Activated CD8-positive, alpha-beta T cell treated with anti-CD3 and anti-CD28 coated beads, Interleukin-2, amount 10 ng/mL, durations not matched to agents 7 days and 5 days (primary cell): ENCODE measurements around the gene PYGO1. TPM values are rescaled to one million over a fixed set of nuclear protein-coding genes. Genes with fewer than 3 reads are reported as not detected.
"Not testable (repeated sequence)": the region's sequence is repeated elsewhere in the genome, so short reads cannot be mapped to it uniquely, and the experiment has no call there.

ENCODE experiments used
- ATAC-seq: fragments of 150-1000 bp; cut with Tn5 transposase; one replicate; pipeline ENCODE4 v1.10.0; 2021; ENCODE audit warnings: moderate library complexity
- CTCF ChIA-PET: fragments of 350-600 bp; sonication (Branson Sonifier 250); formaldehyde crosslinking; loops from one replicate; lab custom pipeline; 2021; ENCODE audit warnings: antibody characterized with exemption; lab: Charles Lee
- POLR2A ChIA-PET: fragments of 350-600 bp; sonication (Branson Sonifier 250); formaldehyde crosslinking; loops from one replicate; lab custom pipeline; 2021; ENCODE audit warnings: antibody characterized with exemption; lab: Charles Lee
- DNase-seq: peaks from one replicate; pipeline ENCODE4 v3.0.0-alpha.2; 2020
- H3K27ac Mint-ChIP-seq: one replicate; pipeline ENCODE4 v1.8.0; 2021; ENCODE audit warnings: mild to moderate bottlenecking, mixed read lengths
- H3K27me3 Mint-ChIP-seq: one replicate; pipeline ENCODE4 v1.8.0; 2021; ENCODE audit warnings: low read depth, mixed read lengths
- H3K36me3 Mint-ChIP-seq: one replicate; pipeline ENCODE4 v1.8.0; 2021; ENCODE audit warnings: low read depth, mixed read lengths
- H3K4me1 Mint-ChIP-seq: one replicate; pipeline ENCODE4 v1.8.0; 2021; ENCODE audit warnings: low read depth, mixed read lengths
- H3K4me3 Mint-ChIP-seq: one replicate; pipeline ENCODE4 v1.8.0; 2021; ENCODE audit warnings: mild to moderate bottlenecking, mixed read lengths
- H3K9me3 Mint-ChIP-seq: one replicate; pipeline ENCODE4 v1.8.0; 2022; ENCODE audit warnings: mixed read lengths; ENCODE audit not compliant: insufficient read depth
- total RNA-seq, 2 experiments: library from RNA; stranded (reverse); gene quantifications; one replicate each; pipeline ENCODE4 v1.2.3, GENCODE V29; 2021

The PYGO1 gene
- total RNA-seq, 2 experiments from 2014 or later, result not detected

- no peak overlapping the region for H3K4me3 Mint-ChIP-seq
- CTCF ChIA-PET, result no interaction called here
Observed at GRCh38 chr15:55601374-55601773, 13.2 kb upstream of the PYGO1 start.

GRCh38 chr15:55599439-55599838 is 11.3 kb upstream of the PYGO1 start:
- H3K4me3 Mint-ChIP-seq, result no peak overlapping the region
- DNase-seq (no peak), ATAC-seq (no peak)
- ChIA-PET CTCF (no interaction called here), POLR2A (no interaction called here)
- H3K27me3 Mint-ChIP-seq, result peaks cover 3% of the 10 kb centered on the region
- no peak overlapping the region for H3K27ac Mint-ChIP-seq
- no peaks in the 10 kb centered on the region for H3K9me3 Mint-ChIP-seq
- no peaks in the 10 kb centered on the region for H3K4me1 Mint-ChIP-seq
- H3K36me3 Mint-ChIP-seq, result no peaks in the 10 kb centered on the region

More at GRCh38 chr15:55601374-55601773, 13.2 kb upstream of the PYGO1 start:
- Mint-ChIP-seq H3K9me3 (no peaks in the 10 kb centered on the region), H3K27ac (no peak overlapping the region), H3K27me3 (no peaks in the 10 kb centered on the region), H3K36me3 (no peaks in the 10 kb centered on the region), H3K4me1 (no peaks in the 10 kb centered on the region)
- POLR2A ChIA-PET, result no interaction called here
- ATAC-seq (no peak), DNase-seq (no peak)

GRCh38 chr15:55593019-55593418 is 4.9 kb upstream of the PYGO1 start:
- H3K4me3 Mint-ChIP-seq, CTCF ChIA-PET, ATAC-seq, POLR2A ChIA-PET, DNase-seq, H3K4me1 Mint-ChIP-seq, H3K27ac Mint-ChIP-seq, H3K36me3 Mint-ChIP-seq, H3K9me3 Mint-ChIP-seq: not testable (repeated sequence)
- peaks cover 36% of the 10 kb centered on the region for H3K27me3 Mint-ChIP-seq

GRCh38 chr15:55590788-55591187 is 2.6 kb upstream of the PYGO1 start:
- no peak overlapping the region for H3K27ac Mint-ChIP-seq
- H3K27me3 Mint-ChIP-seq, result peaks cover 34% of the 10 kb centered on the region
- H3K9me3 Mint-ChIP-seq, result no peaks in the 10 kb centered on the region
- no peak overlapping the region for H3K4me3 Mint-ChIP-seq
- H3K4me1 Mint-ChIP-seq, result peaks cover 2% of the 10 kb centered on the region
- ATAC-seq (no peak), DNase-seq (no peak)
- peaks cover 3% of the 10 kb centered on the region for H3K36me3 Mint-ChIP-seq
- POLR2A ChIA-PET, result no interaction called here
- CTCF ChIA-PET, result no interaction called here

- H3K9me3 Mint-ChIP-seq, result no peaks in the 10 kb centered on the region
- H3K4me3 Mint-ChIP-seq, result peak overlapping the region; percentile 41
- H3K36me3 Mint-ChIP-seq, result peaks cover 3% of the 10 kb centered on the region
- peaks cover 2% of the 10 kb centered on the region for H3K4me1 Mint-ChIP-seq
- ChIA-PET POLR2A (no interaction called here), CTCF (interaction anchor here (1.3 kb wide), 1 partner anchor 63 kb away, joined by 3 read pairs; no protein-coding TSS in a partner anchor)
- H3K27me3 Mint-ChIP-seq, result peaks cover 37% of the 10 kb centered on the region
- no peak for ATAC-seq
- DNase-seq, result no peak
- H3K27ac Mint-ChIP-seq, result no peak overlapping the region
Observed at GRCh38 chr15:55589287-55589686, 1.1 kb upstream of the PYGO1 start.

- peaks cover 3% of the 10 kb centered on the region for H3K36me3 Mint-ChIP-seq
- POLR2A ChIA-PET, result no interaction called here
- peaks cover 36% of the 10 kb centered on the region for H3K27me3 Mint-ChIP-seq
- CTCF ChIA-PET, result interaction anchor here (1.3 kb wide), 1 partner anchor 63 kb away, joined by 3 read pairs; no protein-coding TSS in a partner anchor
- H3K9me3 Mint-ChIP-seq, result no peaks in the 10 kb centered on the region
- ATAC-seq (no peak), DNase-seq (no peak)
- H3K4me1 Mint-ChIP-seq, result peaks cover 2% of the 10 kb centered on the region
- no peak overlapping the region for H3K27ac Mint-ChIP-seq
- H3K4me3 Mint-ChIP-seq, result peak overlapping the region; percentile 41
Observed at GRCh38 chr15:55588815-55589115, 620 bp upstream of the PYGO1 start.

- Mint-ChIP-seq H3K4me3 (no peak overlapping the region), H3K9me3 (no peaks in the 10 kb centered on the region), H3K4me1 (peaks cover 2% of the 10 kb centered on the region), H3K27ac (no peak overlapping the region), H3K27me3 (peaks cover 39% of the 10 kb centered on the region), H3K36me3 (peaks cover 3% of the 10 kb centered on the region)
- ChIA-PET CTCF (no interaction called here), POLR2A (interaction anchor here (0.6 kb wide), 2 partner anchors 224 to 330 kb away, joined by 3 to 5 read pairs; no protein-coding TSS in a partner anchor)
- DNase-seq (peak; percentile 21), ATAC-seq (peak; percentile 29)
Observed at GRCh38 chr15:55587321-55588069, 650 bp downstream of the PYGO1 start.

- Mint-ChIP-seq H3K27me3 (peaks cover 42% of the 10 kb centered on the region), H3K27ac (no peak overlapping the region), H3K4me1 (peaks cover 2% of the 10 kb centered on the region), H3K4me3 (no peak overlapping the region), H3K36me3 (peaks cover 3% of the 10 kb centered on the region), H3K9me3 (no peaks in the 10 kb centered on the region)
- no peak for ATAC-seq
- no peak for DNase-seq
- ChIA-PET POLR2A (interaction anchor here (0.6 kb wide), 2 partner anchors 223 to 329 kb away, joined by 3 to 5 read pairs; no protein-coding TSS in a partner anchor), CTCF (no interaction called here)
Observed at GRCh38 chr15:55586808-55587207, 1.3 kb downstream of the PYGO1 start.

GRCh38 chr15:55576943-55577342 is 11.2 kb downstream of the PYGO1 start:
- no peak for DNase-seq
- Mint-ChIP-seq H3K27me3 (peaks cover 16% of the 10 kb centered on the region), H3K36me3 (no peaks in the 10 kb centered on the region), H3K9me3 (no peaks in the 10 kb centered on the region), H3K4me3 (no peak overlapping the region), H3K27ac (no peak overlapping the region), H3K4me1 (no peaks in the 10 kb centered on the region)
- no peak for ATAC-seq
- CTCF ChIA-PET, result no interaction called here
- POLR2A ChIA-PET, result interaction anchor here (0.6 kb wide), 1 partner anchor 9 kb away, joined by 4 read pairs; no protein-coding TSS in a partner anchor

- ATAC-seq (no peak), DNase-seq (no peak)
- no peaks in the 10 kb centered on the region for H3K4me1 Mint-ChIP-seq
- ChIA-PET POLR2A (no interaction called here), CTCF (no interaction called here)
- no peaks in the 10 kb centered on the region for H3K36me3 Mint-ChIP-seq
- no peaks in the 10 kb centered on the region for H3K9me3 Mint-ChIP-seq
- no peak overlapping the region for H3K27ac Mint-ChIP-seq
- H3K4me3 Mint-ChIP-seq, result no peak overlapping the region
- peaks cover 13% of the 10 kb centered on the region for H3K27me3 Mint-ChIP-seq
Observed at GRCh38 chr15:55574096-55574495, 14.0 kb downstream of the PYGO1 start.

GRCh38 chr15:55573224-55573623 is 14.9 kb downstream of the PYGO1 start:
- peaks cover 11% of the 10 kb centered on the region for H3K27me3 Mint-ChIP-seq
- no peaks in the 10 kb centered on the region for H3K4me1 Mint-ChIP-seq
- ChIA-PET POLR2A (no interaction called here), CTCF (no interaction called here)
- no peak overlapping the region for H3K4me3 Mint-ChIP-seq
- H3K36me3 Mint-ChIP-seq, result no peaks in the 10 kb centered on the region
- no peak for ATAC-seq
- H3K27ac Mint-ChIP-seq, result no peak overlapping the region
- H3K9me3 Mint-ChIP-seq, result no peaks in the 10 kb centered on the region
- DNase-seq, result no peak

- H3K9me3 Mint-ChIP-seq, result no peaks in the 10 kb centered on the region
- H3K27me3 Mint-ChIP-seq, result peaks cover 4% of the 10 kb centered on the region
- POLR2A ChIA-PET, result no interaction called here
- ATAC-seq (no peak), DNase-seq (no peak)
- no peak overlapping the region for H3K4me3 Mint-ChIP-seq
- H3K4me1 Mint-ChIP-seq, result no peaks in the 10 kb centered on the region
- no peaks in the 10 kb centered on the region for H3K36me3 Mint-ChIP-seq
- H3K27ac Mint-ChIP-seq, result no peak overlapping the region
- CTCF ChIA-PET, result no interaction called here
Observed at GRCh38 chr15:55564347-55565145, 23.6 kb downstream of the PYGO1 start.
